HEK293T (cell line): Measurements from ENCODE around the gene DLL1.
A peak's percentile ranks its signal among the peaks of the same experiment; 100 is the strongest.

ENCODE experiments used
- CTCF ChIA-PET: fragments of 350-600 bp; formaldehyde crosslinking; extraction: SDS; loops from one replicate; lab custom pipeline; 2021; ENCODE audit warnings: antibody characterized with exemption, inconsistent platforms; lab: Yijun Ruan, JAX
- POLR2A ChIA-PET: fragments of 350-600 bp; formaldehyde crosslinking; extraction: SDS; loops from one replicate; lab custom pipeline; 2020; ENCODE audit warnings: antibody characterized with exemption, inconsistent platforms; lab: Yijun Ruan, JAX
- DNase-seq: peaks from one replicate; pipeline ENCODE4 v3.0.0; 2012; ENCODE audit warnings: mixed read lengths; ENCODE audit errors: extremely low spot score
- ARNT ChIP-seq: fragments of 450-650 bp; IDR thresholded peaks from 2 replicates; pipeline ENCODE4 v1.6.1; 2017; ENCODE audit warnings: mild to moderate bottlenecking
- BHLHE40 ChIP-seq: fragments of 450-650 bp; IDR thresholded peaks from 2 replicates; pipeline ENCODE4 v1.6.1; 2016; ENCODE audit warnings: mild to moderate bottlenecking, moderate library complexity, borderline replicate concordance
- CTBP1 ChIP-seq: fragments of 450-650 bp; IDR thresholded peaks from 2 replicates; pipeline ENCODE4 v1.6.1; 2016; ENCODE audit warnings: borderline replicate concordance
- ELF4 ChIP-seq: fragments of 450-650 bp; IDR thresholded peaks from 2 replicates; pipeline ENCODE4 v1.6.1; 2017; ENCODE audit warnings: antibody characterized with exemption
- FOXA1 ChIP-seq: fragments of 450-650 bp; IDR thresholded peaks from 2 replicates; pipeline ENCODE4 v1.6.1; 2016; ENCODE audit warnings: mild to moderate bottlenecking
- FOXK2 ChIP-seq: fragments of 450-650 bp; IDR thresholded peaks from 2 replicates; pipeline ENCODE4 v1.6.1; 2016; ENCODE audit warnings: mild to moderate bottlenecking
- FOXM1 ChIP-seq: fragments of 450-650 bp; IDR thresholded peaks from 2 replicates; pipeline ENCODE4 v1.6.1; 2017; ENCODE audit warnings: mild to moderate bottlenecking, borderline replicate concordance
- HDGF ChIP-seq: fragments of 450-650 bp; IDR thresholded peaks from 2 replicates; pipeline ENCODE4 v1.6.1; 2017; ENCODE audit warnings: antibody characterized with exemption, borderline replicate concordance
- L3MBTL2 ChIP-seq: fragments of 450-650 bp; conservative IDR thresholded peaks from 2 replicates; pipeline ENCODE4 v1.6.1; 2016; ENCODE audit warnings: mild to moderate bottlenecking
- LEF1 ChIP-seq: fragments of 450-650 bp; IDR thresholded peaks from 2 replicates; pipeline ENCODE4 v1.6.1; 2017; ENCODE audit warnings: mild to moderate bottlenecking, borderline replicate concordance
- NFRKB ChIP-seq: fragments of 450-650 bp; IDR thresholded peaks from 2 replicates; pipeline ENCODE4 v1.6.1; 2016; ENCODE audit warnings: mild to moderate bottlenecking, moderate library complexity
- PKNOX1 ChIP-seq: fragments of 450-650 bp; IDR thresholded peaks from 2 replicates; pipeline ENCODE4 v1.6.1; 2016
- SP1 ChIP-seq: fragments of 450-650 bp; IDR thresholded peaks from 2 replicates; pipeline ENCODE4 v1.6.1; 2017
- SUZ12 ChIP-seq: fragments of 450-650 bp; IDR thresholded peaks from 2 replicates; pipeline ENCODE4 v1.6.1; 2016; ENCODE audit warnings: mild to moderate bottlenecking
- TARDBP ChIP-seq: fragments of 450-650 bp; IDR thresholded peaks from 2 replicates; pipeline ENCODE4 v1.6.1; 2016
- ZNF384 ChIP-seq: fragments of 450-650 bp; IDR thresholded peaks from 2 replicates; pipeline ENCODE4 v1.6.1; 2016

The DLL1 gene

DNA sequence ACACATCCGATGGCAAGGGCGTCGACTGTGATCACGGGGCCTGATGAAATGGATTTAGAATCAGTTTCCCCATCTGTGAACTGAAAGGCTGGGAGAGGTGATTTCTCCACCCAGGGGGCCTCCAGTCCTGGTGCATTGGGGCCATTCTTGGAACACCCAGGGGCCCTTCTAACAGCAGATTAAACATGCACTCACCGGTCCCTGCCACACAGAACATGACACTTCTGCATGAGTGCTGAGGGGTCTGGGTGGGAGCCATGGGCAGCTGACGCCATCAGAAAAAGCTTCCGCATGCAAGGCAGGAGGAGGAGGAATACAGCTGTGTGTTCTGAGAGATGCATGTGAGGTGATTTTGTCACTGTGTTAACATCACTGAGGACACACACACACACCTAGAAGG lies 26.8 kb downstream of the DLL1 start:
- ChIA-PET CTCF (no interaction called here), POLR2A (no interaction called here)
- DNase-seq, result no peak

GRCh38 chr6:170263410-170263809 lies 27.5 kb downstream of the DLL1 start:
- TF ChIP-seq HDGF (no peak), ELF4 (no peak), FOXM1 (no peak), BHLHE40 (no peak)
- ChIA-PET POLR2A (no interaction called here), CTCF (no interaction called here)
- DNase-seq, result no peak

More for the DNA sequence above, 26.8 kb downstream of the DLL1 start:
- no peak for TF ChIP-seq TARDBP
- no peak for TF ChIP-seq ARNT
- no peak for TF ChIP-seq SUZ12
- TF ChIP-seq SP1, result no peak
- TF ChIP-seq FOXA1, result no peak
- no peak for TF ChIP-seq BHLHE40
- no peak for TF ChIP-seq LEF1
- no peak for TF ChIP-seq NFRKB
- no peak for TF ChIP-seq FOXK2
- TF ChIP-seq FOXM1, result no peak
- no peak for TF ChIP-seq ELF4
- no peak for TF ChIP-seq ZNF384
- no peak for TF ChIP-seq HDGF
- no peak for TF ChIP-seq L3MBTL2
- no peak for TF ChIP-seq CTBP1
- TF ChIP-seq PKNOX1, result no peak

DNA sequence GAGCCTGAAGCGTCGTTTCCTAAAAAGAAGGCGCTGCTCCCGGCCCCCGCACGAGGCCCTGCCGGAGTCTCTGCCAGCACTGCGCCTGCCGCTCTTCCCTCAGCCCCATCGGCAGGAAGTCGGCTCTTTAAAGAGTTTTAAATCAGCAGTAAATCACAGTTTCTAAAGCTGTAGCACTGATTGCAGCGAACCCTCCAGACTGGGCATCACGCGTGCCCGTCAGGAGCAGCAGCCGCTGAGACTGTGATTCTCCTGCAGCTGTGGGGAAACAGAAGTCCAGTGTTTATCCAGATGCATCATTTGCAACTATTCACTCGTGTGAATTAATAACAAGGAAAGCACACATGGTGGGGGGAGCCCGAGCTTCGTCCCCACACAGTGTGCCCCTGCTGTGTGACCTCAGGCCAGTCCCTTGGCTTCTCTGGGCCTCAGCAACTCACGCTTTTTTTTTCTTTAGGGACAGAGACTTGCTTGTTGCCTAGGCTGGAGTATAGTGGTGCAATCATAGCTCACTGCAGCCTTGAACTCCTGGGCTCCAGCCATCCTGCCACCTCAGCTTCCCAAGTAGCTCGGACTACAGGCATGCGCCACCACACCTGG lies 28.3 kb downstream of the DLL1 start:
- DNase-seq, result no peak
- CTCF ChIA-PET, result no interaction called here
- TF ChIP-seq FOXK2 (no peak), ZNF384 (no peak), BHLHE40 (no peak), TARDBP (no peak), FOXA1 (no peak), L3MBTL2 (no peak), SP1 (no peak), ARNT (no peak), FOXM1 (no peak), HDGF (no peak), PKNOX1 (no peak), ELF4 (no peak), LEF1 (no peak), CTBP1 (no peak), NFRKB (no peak)
- POLR2A ChIA-PET, result no interaction called here

GRCh38 chr6:170261643-170262488 lies 29.0 kb downstream of the DLL1 start:
- POLR2A ChIA-PET, result no interaction called here
- CTCF ChIA-PET, result no interaction called here

DNA sequence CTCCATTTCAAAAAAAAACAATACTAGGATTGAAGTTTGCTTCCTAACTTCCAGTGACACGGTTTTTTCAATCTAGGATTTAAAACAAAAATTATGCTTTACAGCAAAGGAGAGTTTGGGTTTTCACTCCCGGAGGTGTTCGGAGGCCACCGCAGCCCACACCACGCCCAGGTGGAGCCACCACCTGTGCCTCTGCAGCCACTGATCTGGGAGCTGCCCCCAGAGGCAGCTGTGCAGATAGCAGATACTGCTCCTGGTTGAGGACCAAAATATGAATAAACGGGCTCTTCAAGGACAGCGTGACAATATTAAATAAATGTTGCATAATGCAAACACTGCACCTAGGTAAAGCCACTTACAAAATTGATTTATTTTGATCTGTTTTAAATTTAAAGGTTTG lies 30.2 kb downstream of the DLL1 start:
- DNase-seq, result peak; percentile 50
- ChIA-PET CTCF (interaction anchor here (1.2 kb wide), 1 partner anchor 9 kb away, joined by 3 read pairs; no protein-coding TSS in a partner anchor), POLR2A (no interaction called here)
- TF ChIP-seq SP1 (no peak), FOXK2 (no peak), FOXM1 (no peak), ELF4 (no peak), LEF1 (no peak), PKNOX1 (no peak), ARNT (no peak), CTBP1 (no peak), SUZ12 (no peak), ZNF384 (no peak), HDGF (no peak), BHLHE40 (no peak), L3MBTL2 (no peak), TARDBP (no peak), NFRKB (no peak), FOXA1 (no peak)

More at GRCh38 chr6:170261643-170262488, 29.0 kb downstream of the DLL1 start:
- no peak for TF ChIP-seq FOXM1
- no peak for TF ChIP-seq NFRKB
- no peak for TF ChIP-seq SUZ12
- TF ChIP-seq ELF4, result no peak
- TF ChIP-seq SP1, result no peak
- TF ChIP-seq HDGF, result no peak
- TF ChIP-seq CTBP1, result no peak
- TF ChIP-seq LEF1, result no peak
- TF ChIP-seq ZNF384, result no peak
- TF ChIP-seq L3MBTL2, result no peak
- no peak for TF ChIP-seq TARDBP
- no peak for TF ChIP-seq BHLHE40
- DNase-seq, result no peak
